Hepatocyte (in vitro differentiated cells): ENCODE results near the gene KIRREL3. TPM values are rescaled to one million over a fixed set of nuclear protein-coding genes. Genes with fewer than 3 reads are reported as not detected.

Experiments used
- DNase-seq: peaks from one replicate; pipeline ENCODE4 v3.0.0-alpha.2; 2016; ENCODE audit warnings: low spot score
- H2AFZ ChIP-seq: fragments of 200-600 bp; sonication (generic); 2 replicates; pipeline ENCODE4 v1.6.0; 2016; ENCODE audit warnings: antibody characterized with exemption, mild to moderate bottlenecking
- H3K27ac ChIP-seq: fragments of 200-600 bp; sonication (generic); 2 replicates; pipeline ENCODE4 v1.5.1; 2016; ENCODE audit warnings: mild to moderate bottlenecking
- H3K27me3 ChIP-seq: fragments of 200-600 bp; sonication (generic); 2 replicates; pipeline ENCODE4 v1.6.1; 2016
- H3K36me3 ChIP-seq: fragments of 200-600 bp; sonication (generic); replicated peaks from 2 replicates; pipeline ENCODE4 v1.5.1; 2016; ENCODE audit warnings: low read depth; ENCODE audit not compliant: insufficient read depth
- H3K4me1 ChIP-seq: fragments of 200-600 bp; sonication (generic); 2 replicates; pipeline ENCODE4 v1.5.1; 2016; ENCODE audit warnings: mild to moderate bottlenecking, moderate library complexity; ENCODE audit not compliant: insufficient read depth
- H3K4me2 ChIP-seq: fragments of 200-600 bp; sonication (generic); 2 replicates; pipeline ENCODE4 v1.6.0; 2016
- H3K4me3 ChIP-seq: fragments of 200-600 bp; sonication (generic); 2 replicates; pipeline ENCODE4 v1.5.1; 2016; ENCODE audit warnings: mild to moderate bottlenecking
- H3K79me2 ChIP-seq: fragments of 200-600 bp; sonication (generic); 2 replicates; pipeline ENCODE4 v1.6.0; 2017; ENCODE audit warnings: mild to moderate bottlenecking
- H3K9me2 ChIP-seq: fragments of 200-600 bp; sonication (generic); replicated peaks from 2 replicates; pipeline ENCODE4 v1.6.0; 2017; ENCODE audit warnings: mild to moderate bottlenecking; ENCODE audit not compliant: insufficient read depth
- H3K9me3 ChIP-seq: fragments of 200-600 bp; sonication (generic); 2 replicates; pipeline ENCODE4 v1.5.1; 2016; ENCODE audit warnings: low read depth, mild to moderate bottlenecking
- H4K20me1 ChIP-seq: fragments of 200-600 bp; sonication (generic); 2 replicates; pipeline ENCODE4 v1.6.0; 2016; ENCODE audit warnings: mild to moderate bottlenecking; ENCODE audit not compliant: insufficient read depth, poor library complexity, severe bottlenecking
- EZH2 ChIP-seq: fragments of 200-600 bp; sonication (generic); IDR thresholded peaks from 2 replicates; pipeline ENCODE4 v1.6.1; 2016; ENCODE audit warnings: antibody characterized with exemption, mild to moderate bottlenecking, borderline replicate concordance
- EZH2phosphoT487 ChIP-seq: fragments of 200-600 bp; sonication (generic); IDR thresholded peaks from one replicate; pipeline ENCODE4 v1.6.1; 2018; ENCODE audit warnings: antibody characterized with exemption, mild to moderate bottlenecking, low read depth, moderate library complexity; ENCODE audit not compliant: unreplicated experiment, severe bottlenecking
- whole genome bisulfite sequencing: methylation state at CpG from one replicate; pipeline ENCODE4 v1.1.6; 2016; ENCODE audit warnings: low lambda C conversion rate; ENCODE audit errors: missing lambda C conversion rate; 5-methylcytosine and 5-hydroxymethylcytosine counted together
- polyA plus RNA-seq: library from polyadenylated mRNA; unstranded; fragments of >200 nt; fragmentation: Nextera tagmentation; extraction: Ambion mirVana; gene quantifications from 2 replicates; pipeline ENCODE4 v1.2.1, GENCODE V29; 2016
- total RNA-seq: library from RNA; depleted of rRNA; stranded (reverse); fragments of >200 nt; gene quantifications from 2 replicates; pipeline ENCODE4 v1.2.3, GENCODE V29; 2014
- TF ChIP-seq, protein P1 (sequence below): fragments of 200-600 bp; sonication (generic); IDR thresholded peaks from 2 replicates; pipeline ENCODE4 v1.5.1; 2016; ENCODE audit warnings: antibody characterized with exemption, mild to moderate bottlenecking; ENCODE audit not compliant: poor library complexity

The KIRREL3 gene
- total and polyA plus RNA-seq, 2 experiments from 2014 or later = 0.33 to 0.86 TPM

- 98% methylated on average over 3 of the region's 3 CpGs for WGBS
- DNase-seq = no peak
- no peaks in the 10 kb centered on the region for H3K36me3 ChIP-seq
Measured at GRCh38 chr11:126426106-126426505, 574.5 kb downstream of the KIRREL3 start.

DNA sequence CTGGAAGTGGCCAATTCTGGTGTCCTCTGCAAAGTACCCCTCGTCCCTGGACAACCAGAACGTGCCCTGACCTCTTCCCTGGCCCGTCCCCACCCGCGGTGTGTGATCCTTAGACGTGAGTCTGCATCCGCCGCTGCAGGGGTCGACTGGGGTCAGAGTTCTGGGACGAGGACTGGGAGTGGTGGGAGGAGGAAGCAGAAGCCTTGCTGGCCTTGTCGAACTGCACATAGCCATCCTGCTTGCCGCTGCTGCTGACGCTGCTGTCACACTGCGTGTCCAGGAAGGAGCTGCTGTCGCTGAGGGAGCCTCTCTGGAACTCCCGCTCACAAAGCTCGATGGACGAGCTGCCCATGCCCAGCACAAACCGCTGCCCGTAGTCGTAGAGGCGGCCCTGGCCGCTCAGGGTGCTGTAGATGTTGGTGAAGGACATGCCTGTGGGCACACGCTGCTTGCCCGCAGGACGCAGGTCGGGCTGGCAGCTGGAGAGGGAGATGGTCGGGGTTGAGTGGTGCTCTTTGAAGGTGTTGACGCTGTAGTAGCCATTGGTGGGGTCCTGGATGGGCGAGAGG, 576.0 kb downstream of the KIRREL3 start:
- no peak for TF ChIP-seq EZH2
- TF ChIP-seq, protein P1, sequence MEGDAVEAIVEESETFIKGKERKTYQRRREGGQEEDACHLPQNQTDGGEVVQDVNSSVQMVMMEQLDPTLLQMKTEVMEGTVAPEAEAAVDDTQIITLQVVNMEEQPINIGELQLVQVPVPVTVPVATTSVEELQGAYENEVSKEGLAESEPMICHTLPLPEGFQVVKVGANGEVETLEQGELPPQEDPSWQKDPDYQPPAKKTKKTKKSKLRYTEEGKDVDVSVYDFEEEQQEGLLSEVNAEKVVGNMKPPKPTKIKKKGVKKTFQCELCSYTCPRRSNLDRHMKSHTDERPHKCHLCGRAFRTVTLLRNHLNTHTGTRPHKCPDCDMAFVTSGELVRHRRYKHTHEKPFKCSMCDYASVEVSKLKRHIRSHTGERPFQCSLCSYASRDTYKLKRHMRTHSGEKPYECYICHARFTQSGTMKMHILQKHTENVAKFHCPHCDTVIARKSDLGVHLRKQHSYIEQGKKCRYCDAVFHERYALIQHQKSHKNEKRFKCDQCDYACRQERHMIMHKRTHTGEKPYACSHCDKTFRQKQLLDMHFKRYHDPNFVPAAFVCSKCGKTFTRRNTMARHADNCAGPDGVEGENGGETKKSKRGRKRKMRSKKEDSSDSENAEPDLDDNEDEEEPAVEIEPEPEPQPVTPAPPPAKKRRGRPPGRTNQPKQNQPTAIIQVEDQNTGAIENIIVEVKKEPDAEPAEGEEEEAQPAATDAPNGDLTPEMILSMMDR = no peak
- no peak for TF ChIP-seq EZH2phosphoT487
- Histone ChIP-seq H3K27ac (no peak overlapping the region), H3K36me3 (no peaks in the 10 kb centered on the region), H3K9me2 (no peaks in the 10 kb centered on the region), H3K4me3 (no peak overlapping the region), H3K9me3 (no peaks in the 10 kb centered on the region), H3K27me3 (no peaks in the 10 kb centered on the region), H3K4me2 (no peak overlapping the region), H3K4me1 (no peaks in the 10 kb centered on the region), H3K79me2 (no peaks in the 10 kb centered on the region), H4K20me1 (no peaks in the 10 kb centered on the region), H2AFZ (no peak overlapping the region)
- WGBS = 90% methylated on average over 30 of the region's 30 CpGs
- DNase-seq = no peak

More at GRCh38 chr11:126426106-126426505, 574.5 kb downstream of the KIRREL3 start:
- Histone ChIP-seq H3K79me2 (no peaks in the 10 kb centered on the region), H3K9me3 (no peaks in the 10 kb centered on the region), H3K4me1 (peaks cover 2% of the 10 kb centered on the region), H4K20me1 (no peaks in the 10 kb centered on the region), H3K4me3 (no peak overlapping the region), H2AFZ (no peak overlapping the region), H3K9me2 (no peaks in the 10 kb centered on the region), H3K27ac (no peak overlapping the region), H3K4me2 (no peak overlapping the region), H3K27me3 (no peaks in the 10 kb centered on the region)
- TF ChIP-seq, protein P1 = no peak
- TF ChIP-seq EZH2 = no peak
- TF ChIP-seq EZH2phosphoT487 = no peak

DNA sequence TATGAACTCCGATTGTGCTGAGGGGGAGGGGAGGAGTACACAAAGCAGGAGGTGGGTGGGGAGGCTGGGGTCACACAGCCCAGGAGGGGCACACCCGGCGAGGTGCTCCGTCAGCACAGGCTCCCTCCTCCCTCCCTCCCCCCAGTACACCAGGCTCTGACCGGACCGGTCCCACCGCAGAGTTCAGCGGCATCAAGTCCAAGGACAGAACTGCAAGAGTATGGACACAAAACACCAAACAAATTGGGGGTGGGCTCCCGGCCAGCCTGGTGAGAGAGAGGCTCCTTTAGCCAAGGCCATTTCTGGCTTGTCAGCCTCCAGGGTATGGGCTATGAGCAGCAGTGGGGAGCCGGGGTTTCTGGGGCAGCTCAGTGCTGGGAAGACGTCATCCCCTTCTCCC, 576.8 kb downstream of the KIRREL3 start:
- H3K36me3 ChIP-seq = no peaks in the 10 kb centered on the region
- no peaks in the 10 kb centered on the region for H3K79me2 ChIP-seq
- no peak overlapping the region for H3K4me3 ChIP-seq
- H3K4me1 ChIP-seq = no peaks in the 10 kb centered on the region
- H4K20me1 ChIP-seq = no peaks in the 10 kb centered on the region
- no peaks in the 10 kb centered on the region for H3K9me2 ChIP-seq
- TF ChIP-seq EZH2 (no peak), EZH2phosphoT487 (no peak)
- TF ChIP-seq, protein P1 = no peak
- H3K9me3 ChIP-seq = no peaks in the 10 kb centered on the region
- DNase-seq = no peak
- H3K27ac ChIP-seq = no peak overlapping the region
- no peak overlapping the region for H2AFZ ChIP-seq
- WGBS = 80% methylated on average over 7 of the region's 11 CpGs
- H3K27me3 ChIP-seq = no peaks in the 10 kb centered on the region
- H3K4me2 ChIP-seq = no peak overlapping the region
